WI38 (cell line): ENCODE measurements around the gene RASAL3.

ENCODE experiments used
- H3K4me3 ChIP-seq: 2 replicates; pipeline ENCODE4 v1.5.1; 2011; ENCODE audit warnings: low read depth, mild to moderate bottlenecking, control low read depth, low read length
- CTCF ChIP-seq: IDR thresholded peaks from 2 replicates; pipeline ENCODE4 v1.5.1; 2012; ENCODE audit warnings: low read depth, mild to moderate bottlenecking, control low read depth, low read length

The RASAL3 gene

GRCh38 chr19:15439821-15440641 is 24.3 kb downstream of the RASAL3 start:
- no peak overlapping the region for H3K4me3 ChIP-seq
- no peak for TF ChIP-seq CTCF

GRCh38 chr19:15439078-15439799 is 25.1 kb downstream of the RASAL3 start:
- TF ChIP-seq CTCF = no peak
- H3K4me3 ChIP-seq = no peak overlapping the region

GRCh38 chr19:15438577-15438976 is 25.8 kb downstream of the RASAL3 start:
- no peak for TF ChIP-seq CTCF
- H3K4me3 ChIP-seq = no peak overlapping the region

- no peak for TF ChIP-seq CTCF
- H3K4me3 ChIP-seq = no peak overlapping the region
Measured at GRCh38 chr19:15438124-15438496, 26.2 kb downstream of the RASAL3 start.

GRCh38 chr19:15437355-15438123 is 26.8 kb downstream of the RASAL3 start:
- peak; percentile 27; the same call in 1 of the 2 replicates for TF ChIP-seq CTCF
- no peak overlapping the region for H3K4me3 ChIP-seq

GRCh38 chr19:15436826-15437110 is 27.6 kb downstream of the RASAL3 start:
- TF ChIP-seq CTCF = no peak
- H3K4me3 ChIP-seq = no peak overlapping the region
